ENCODE results near the gene OVOL2.
A peak's percentile ranks its signal among the peaks of the same experiment; 100 is the strongest.
"Not testable (repeated sequence)": the region's sequence is repeated elsewhere in the genome, so short reads cannot be mapped to it uniquely, and the experiment has no call there.

The OVOL2 gene

DNA sequence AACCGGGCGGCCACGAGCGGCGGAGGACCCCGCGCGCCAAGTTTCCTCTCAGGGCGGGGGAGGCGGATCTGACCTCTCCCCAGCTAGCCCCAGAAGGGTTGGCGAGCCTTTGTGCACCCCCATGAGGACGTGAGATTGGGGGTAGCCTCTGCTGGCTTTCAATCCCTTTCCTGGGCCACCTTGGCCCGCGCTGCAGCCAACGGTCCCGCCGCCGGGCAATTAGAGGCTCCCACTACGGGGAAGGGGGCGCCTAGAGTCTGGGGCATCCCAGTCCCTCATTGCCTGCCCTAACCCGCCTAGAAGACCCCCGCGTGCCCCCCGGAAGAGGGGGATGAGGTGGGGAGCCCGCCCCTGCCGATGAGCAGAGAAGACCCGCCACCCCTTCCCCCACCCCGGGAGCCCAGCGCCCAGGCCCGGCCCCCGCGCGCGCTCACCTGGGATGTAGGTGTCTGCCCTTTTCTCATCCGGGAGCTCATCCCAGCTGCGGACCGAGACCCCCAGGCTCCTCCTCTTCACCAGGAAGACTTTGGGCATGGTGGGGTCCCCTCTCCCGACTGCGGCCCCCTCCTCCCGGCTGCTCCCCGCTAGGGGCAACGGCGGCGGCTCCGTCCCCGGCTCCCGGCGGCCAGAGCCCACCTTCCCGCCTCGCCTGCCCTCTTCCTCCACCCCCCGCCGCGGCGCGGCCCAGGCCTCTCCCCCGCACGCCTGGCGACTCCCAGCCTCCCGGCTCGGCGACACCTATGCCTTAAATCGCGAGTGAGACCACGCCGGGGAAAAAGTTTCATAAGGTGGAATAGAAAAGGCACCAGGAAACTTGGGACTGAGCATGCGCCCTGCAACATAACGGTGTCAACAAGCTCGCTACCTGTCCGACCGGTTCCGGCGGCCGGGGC is at the start of gene OVOL2:
OVOL2 (minus strand) TSS at position 816 of the 893 bp plus-strand sequence; CDS start at position 534, 282 bp downstream.
- no peak for DNase-seq (ENCODE audit: low spot score in 2 of 2)
- Mint-ChIP-seq H3K36me3 (ENCODE audit: insufficient read depth) (peaks cover 2% of the 10 kb centered on the region), H3K27ac (ENCODE audit: low read depth) (no peak within 1 kb of the TSS), H3K27me3 (peaks cover 74% of the 10 kb centered on the region), H3K9me3 (no peaks in the 10 kb centered on the region), H3K4me1 (peaks cover 6% of the 10 kb centered on the region), H3K4me3 (peak within 1 kb of the TSS; percentile 63)
- no peak for ATAC-seq (replicated peaks; ENCODE audit: extremely low read depth, poor library complexity, severe bottlenecking)

DNA sequence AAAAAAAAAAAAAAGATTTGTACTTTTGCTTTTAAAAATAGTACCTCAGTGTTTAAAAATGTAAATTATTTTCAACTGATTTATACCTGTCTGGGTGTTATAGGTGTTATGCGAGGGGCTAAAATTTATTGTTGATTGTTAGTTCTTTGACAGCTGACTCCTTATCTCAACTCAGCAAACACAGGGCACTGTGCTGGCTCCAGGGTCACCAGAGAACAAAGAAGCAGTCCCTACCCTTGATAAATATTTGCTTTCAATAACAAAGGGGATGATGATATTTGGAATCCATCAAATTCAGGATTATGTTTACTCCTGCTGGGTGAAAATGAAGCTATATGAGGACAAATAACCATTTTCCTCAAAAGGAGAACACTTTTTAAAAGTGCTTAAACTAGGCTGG is 45.8 kb upstream of the OVOL2 start:
- DNase-seq (ENCODE audit: low spot score in 2 of 2) = no peak
- H3K27ac Mint-ChIP-seq (ENCODE audit: low read depth) = no peak overlapping the region
- peaks cover under 1% of the 10 kb centered on the region for H3K36me3 Mint-ChIP-seq (ENCODE audit: insufficient read depth)
- peaks cover 40% of the 10 kb centered on the region for H3K27me3 Mint-ChIP-seq
- no peak overlapping the region for H3K4me3 Mint-ChIP-seq
- no peaks in the 10 kb centered on the region for H3K4me1 Mint-ChIP-seq
- no peaks in the 10 kb centered on the region for H3K9me3 Mint-ChIP-seq
- ATAC-seq (replicated peaks; ENCODE audit: extremely low read depth, poor library complexity, severe bottlenecking) = no peak

DNA sequence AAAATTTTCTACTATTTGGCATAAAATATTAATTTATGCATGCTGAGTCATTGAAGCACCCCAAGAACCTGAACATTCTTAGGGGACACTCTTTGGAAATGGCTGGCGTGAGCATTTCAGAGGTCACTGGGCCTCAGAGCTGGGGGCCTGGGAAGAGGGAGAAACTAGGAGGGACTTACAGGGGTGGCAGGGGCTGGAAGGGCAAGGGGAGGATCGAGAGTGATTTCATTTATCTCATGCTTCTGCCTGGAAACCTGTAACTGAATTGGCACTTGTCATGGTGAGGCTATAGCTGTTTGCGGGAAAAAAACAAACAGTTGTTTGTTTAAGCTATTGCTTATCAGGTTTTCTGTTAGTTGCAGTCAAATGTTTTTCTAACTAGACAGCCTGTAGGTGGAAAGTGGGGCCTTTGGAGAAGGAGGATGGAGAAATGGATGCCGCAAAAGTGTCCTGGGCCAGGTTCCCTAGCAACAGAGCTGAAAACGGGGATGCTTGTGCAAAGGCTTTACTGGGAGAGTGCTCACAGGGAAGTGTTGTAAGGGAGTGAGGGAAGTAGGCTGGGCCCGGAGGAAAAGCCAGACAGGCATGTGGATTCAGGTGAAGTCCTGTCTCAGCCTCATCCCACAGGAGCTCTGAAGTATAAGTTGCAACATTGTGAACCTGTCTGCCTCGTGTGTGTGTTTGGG is 43.6 kb upstream of the OVOL2 start:
- H3K27me3 Mint-ChIP-seq = peaks cover 40% of the 10 kb centered on the region
- no peaks in the 10 kb centered on the region for H3K36me3 Mint-ChIP-seq (ENCODE audit: insufficient read depth)
- H3K9me3 Mint-ChIP-seq = no peaks in the 10 kb centered on the region
- no peak overlapping the region for H3K4me3 Mint-ChIP-seq
- no peak overlapping the region for H3K27ac Mint-ChIP-seq (ENCODE audit: low read depth)
- no peak for ATAC-seq (replicated peaks; ENCODE audit: extremely low read depth, poor library complexity, severe bottlenecking)
- H3K4me1 Mint-ChIP-seq = no peaks in the 10 kb centered on the region
- no peak for DNase-seq (ENCODE audit: low spot score in 2 of 2)

DNA sequence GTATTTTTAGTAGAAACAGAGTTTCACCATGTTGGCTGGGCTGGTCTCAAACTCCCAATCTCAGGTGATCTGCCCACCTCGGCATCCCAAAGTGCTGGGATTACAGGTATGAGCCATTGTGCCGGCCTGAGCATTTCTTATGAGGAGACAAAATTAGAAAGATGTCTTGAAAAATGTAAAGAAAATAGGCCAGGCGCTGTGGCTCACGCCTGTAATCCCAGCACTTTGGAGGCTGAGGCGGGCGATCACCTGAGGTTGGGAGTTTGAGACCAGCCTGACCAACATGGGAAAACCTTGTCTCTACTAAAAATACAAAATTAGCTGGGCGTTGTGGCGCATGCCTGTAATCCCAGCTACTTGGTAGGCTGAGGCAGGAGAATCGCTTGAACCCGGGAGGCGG is 42.9 kb upstream of the OVOL2 start:
- DNase-seq (ENCODE audit: low spot score in 2 of 2); H3K9me3 Mint-ChIP-seq; H3K4me1 Mint-ChIP-seq; ATAC-seq (replicated peaks; ENCODE audit: extremely low read depth, poor library complexity, severe bottlenecking); H3K4me3 Mint-ChIP-seq; H3K36me3 Mint-ChIP-seq (ENCODE audit: insufficient read depth); H3K27ac Mint-ChIP-seq (ENCODE audit: low read depth): not testable (repeated sequence)
- H3K27me3 Mint-ChIP-seq = peaks cover 34% of the 10 kb centered on the region

DNA sequence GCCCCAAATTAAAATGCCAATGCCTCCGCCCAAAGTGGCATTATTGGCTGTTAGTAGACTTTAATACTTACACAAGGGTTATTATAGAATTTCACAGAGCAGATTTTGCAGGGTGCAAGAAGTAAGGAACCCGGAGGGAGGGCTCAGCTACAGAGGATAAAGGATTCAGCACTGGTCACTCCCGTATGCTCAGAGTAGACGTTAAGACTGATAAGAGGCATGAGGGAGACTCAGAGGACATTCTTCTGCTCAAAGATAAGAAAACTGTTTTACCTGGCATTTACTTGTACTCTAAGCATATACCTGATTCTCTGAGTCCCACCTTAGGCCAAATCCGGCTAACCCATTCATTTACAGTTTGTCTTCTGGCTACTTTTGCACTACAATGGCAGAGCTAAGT is 36.5 kb upstream of the OVOL2 start:
- ATAC-seq (replicated peaks; ENCODE audit: extremely low read depth, poor library complexity, severe bottlenecking) (no peak), DNase-seq (ENCODE audit: low spot score in 2 of 2) (no peak)
- H3K9me3 Mint-ChIP-seq = no peaks in the 10 kb centered on the region
- no peak overlapping the region for H3K4me3 Mint-ChIP-seq
- no peaks in the 10 kb centered on the region for H3K36me3 Mint-ChIP-seq (ENCODE audit: insufficient read depth)
- no peaks in the 10 kb centered on the region for H3K4me1 Mint-ChIP-seq
- peaks cover 44% of the 10 kb centered on the region for H3K27me3 Mint-ChIP-seq
- no peak overlapping the region for H3K27ac Mint-ChIP-seq (ENCODE audit: low read depth)

DNA sequence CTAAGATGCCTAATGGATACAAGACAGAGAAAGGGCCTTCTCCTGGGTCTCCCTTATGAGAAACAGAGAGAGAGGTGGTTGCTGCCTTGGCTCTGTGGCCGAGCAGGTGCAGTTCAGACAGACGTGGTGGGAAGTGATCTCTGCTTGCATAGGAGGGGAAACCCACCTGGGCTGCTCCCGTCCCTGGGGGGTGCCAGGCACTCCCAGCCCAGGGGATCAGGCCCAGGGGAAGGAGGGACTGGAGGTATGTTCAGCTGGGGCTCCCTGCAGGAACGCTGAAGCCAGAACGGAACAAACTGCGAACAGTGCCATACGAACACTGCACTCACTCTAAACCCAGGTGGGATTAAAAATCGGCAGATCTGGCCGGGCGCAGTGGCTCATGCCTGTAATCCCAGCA is 35.7 kb upstream of the OVOL2 start:
- no peak overlapping the region for H3K4me3 Mint-ChIP-seq
- H3K36me3 Mint-ChIP-seq (ENCODE audit: insufficient read depth) = no peaks in the 10 kb centered on the region
- no peak overlapping the region for H3K27ac Mint-ChIP-seq (ENCODE audit: low read depth)
- no peaks in the 10 kb centered on the region for H3K4me1 Mint-ChIP-seq
- ATAC-seq (replicated peaks; ENCODE audit: extremely low read depth, poor library complexity, severe bottlenecking) = no peak
- DNase-seq (ENCODE audit: low spot score in 2 of 2) = no peak
- peaks cover 50% of the 10 kb centered on the region for H3K27me3 Mint-ChIP-seq
- no peaks in the 10 kb centered on the region for H3K9me3 Mint-ChIP-seq

DNA sequence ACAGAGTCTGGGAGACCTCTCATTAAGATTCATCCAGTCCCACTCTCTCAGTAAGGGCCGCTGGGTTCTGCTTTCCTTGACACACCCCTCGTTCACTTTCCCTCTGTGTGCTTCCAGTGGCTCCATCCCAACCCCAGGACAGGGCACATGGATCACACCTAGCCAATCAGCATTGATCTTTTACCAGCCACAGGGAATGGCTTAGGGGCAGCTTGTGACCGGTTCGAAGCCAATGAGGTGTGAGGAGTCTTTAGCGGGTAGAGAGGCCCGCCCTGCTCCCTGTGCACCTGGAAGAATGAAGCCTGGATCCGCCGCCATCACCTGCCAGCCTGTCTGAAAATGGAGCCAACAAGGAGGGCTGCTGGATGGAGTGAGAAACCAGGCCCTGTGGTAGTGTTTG is 35.2 kb upstream of the OVOL2 start:
- H3K4me1 Mint-ChIP-seq = no peaks in the 10 kb centered on the region
- peaks cover 54% of the 10 kb centered on the region for H3K27me3 Mint-ChIP-seq
- H3K9me3 Mint-ChIP-seq = no peaks in the 10 kb centered on the region
- ATAC-seq (replicated peaks; ENCODE audit: extremely low read depth, poor library complexity, severe bottlenecking) = no peak
- no peak for DNase-seq (ENCODE audit: low spot score in 2 of 2)
- no peak overlapping the region for H3K4me3 Mint-ChIP-seq
- H3K36me3 Mint-ChIP-seq (ENCODE audit: insufficient read depth) = no peaks in the 10 kb centered on the region
- H3K27ac Mint-ChIP-seq (ENCODE audit: low read depth) = no peak overlapping the region

DNA sequence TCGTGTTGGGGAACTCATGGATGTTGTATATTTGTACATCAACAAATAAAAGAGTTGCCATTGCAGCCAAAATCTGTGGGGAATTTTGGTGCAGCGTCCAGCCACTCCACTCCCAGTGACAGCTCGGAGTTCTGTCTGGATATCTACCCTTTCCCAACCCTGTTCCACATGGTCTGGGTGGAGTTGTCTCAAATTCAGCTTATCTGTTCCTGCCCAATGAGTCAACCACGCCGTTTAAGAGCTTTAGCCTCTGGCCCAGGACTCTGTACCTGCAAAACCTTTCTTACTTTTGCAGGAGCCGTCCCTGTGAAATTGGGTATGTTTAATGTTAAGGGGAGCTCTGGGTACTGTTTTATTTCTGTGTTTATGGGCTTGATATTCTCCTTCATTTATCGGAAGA is 33.9 kb upstream of the OVOL2 start:
- H3K27ac Mint-ChIP-seq (ENCODE audit: low read depth) = no peak overlapping the region
- ATAC-seq (replicated peaks; ENCODE audit: extremely low read depth, poor library complexity, severe bottlenecking) = no peak
- H3K4me3 Mint-ChIP-seq = no peak overlapping the region
- peaks cover 54% of the 10 kb centered on the region for H3K27me3 Mint-ChIP-seq
- no peaks in the 10 kb centered on the region for H3K4me1 Mint-ChIP-seq
- DNase-seq (ENCODE audit: low spot score in 2 of 2) = no peak
- no peaks in the 10 kb centered on the region for H3K9me3 Mint-ChIP-seq
- no peaks in the 10 kb centered on the region for H3K36me3 Mint-ChIP-seq (ENCODE audit: insufficient read depth)

DNA sequence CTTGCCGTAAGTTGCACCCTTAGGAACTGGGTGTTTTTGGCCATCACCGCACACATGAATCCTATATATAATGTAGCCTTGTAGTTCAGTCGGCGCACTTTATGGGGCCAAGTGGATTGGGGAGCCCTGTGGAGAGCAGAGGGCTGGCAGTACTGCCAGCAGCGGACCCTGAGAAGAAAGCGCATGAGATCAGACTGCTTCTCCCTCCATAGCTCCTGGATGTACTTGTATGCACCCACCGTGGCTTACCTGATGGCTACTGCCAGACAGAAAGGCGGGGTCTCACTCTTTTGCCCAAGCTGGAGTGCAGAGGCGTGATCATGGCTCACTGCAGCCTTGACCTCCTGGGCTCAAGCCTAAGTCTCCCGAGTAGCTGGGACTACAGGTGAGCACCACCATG is 32.8 kb upstream of the OVOL2 start:
- H3K4me1 Mint-ChIP-seq = no peaks in the 10 kb centered on the region
- H3K27me3 Mint-ChIP-seq = peaks cover 54% of the 10 kb centered on the region
- no peaks in the 10 kb centered on the region for H3K9me3 Mint-ChIP-seq
- DNase-seq (ENCODE audit: low spot score in 2 of 2) (no peak), ATAC-seq (replicated peaks; ENCODE audit: extremely low read depth, poor library complexity, severe bottlenecking) (no peak)
- H3K36me3 Mint-ChIP-seq (ENCODE audit: insufficient read depth) = no peaks in the 10 kb centered on the region
- no peak overlapping the region for H3K4me3 Mint-ChIP-seq
- no peak overlapping the region for H3K27ac Mint-ChIP-seq (ENCODE audit: low read depth)

DNA sequence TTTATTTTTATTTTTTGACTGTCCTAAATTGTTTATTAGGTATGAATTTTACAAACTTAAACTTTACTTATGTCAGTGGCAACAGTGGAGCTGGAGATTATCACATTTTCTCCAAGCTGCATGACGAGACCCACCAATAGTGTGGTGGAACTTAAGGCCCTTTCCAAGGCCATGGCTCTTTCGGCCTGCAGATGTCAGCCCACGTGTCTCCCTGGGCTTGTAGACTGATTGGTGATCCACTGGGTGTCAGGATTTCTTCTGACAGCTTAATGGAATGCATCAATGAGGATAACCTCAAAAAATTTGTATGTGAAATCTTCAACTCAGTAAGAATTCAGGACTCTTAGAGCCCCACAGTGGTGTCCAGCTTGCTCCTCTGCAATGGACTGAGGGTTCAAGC is 32.3 kb upstream of the OVOL2 start:
- no peaks in the 10 kb centered on the region for H3K9me3 Mint-ChIP-seq
- no peak overlapping the region for H3K27ac Mint-ChIP-seq (ENCODE audit: low read depth)
- ATAC-seq (replicated peaks; ENCODE audit: extremely low read depth, poor library complexity, severe bottlenecking) (no peak), DNase-seq (ENCODE audit: low spot score in 2 of 2) (no peak)
- H3K4me1 Mint-ChIP-seq = no peaks in the 10 kb centered on the region
- no peaks in the 10 kb centered on the region for H3K36me3 Mint-ChIP-seq (ENCODE audit: insufficient read depth)
- no peak overlapping the region for H3K4me3 Mint-ChIP-seq
- peaks cover 54% of the 10 kb centered on the region for H3K27me3 Mint-ChIP-seq

DNA sequence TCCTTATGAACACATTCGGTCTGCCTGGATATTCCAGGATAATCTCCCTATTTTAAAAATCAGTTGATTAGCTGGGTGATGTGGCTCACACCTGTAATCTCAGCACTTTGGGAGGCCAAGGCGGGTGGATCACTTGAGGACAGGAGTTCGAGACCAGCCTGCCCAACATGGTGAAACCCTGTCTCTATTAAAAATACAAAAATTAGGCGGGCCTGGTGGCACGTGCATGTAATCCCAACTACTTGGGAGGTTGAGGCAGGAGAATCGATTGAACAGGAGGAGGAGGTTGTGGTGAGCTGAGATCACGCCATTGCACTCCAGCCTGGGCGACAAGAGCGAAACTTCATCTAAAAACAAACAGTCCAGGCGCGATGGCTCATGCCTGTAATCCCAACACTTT is 31.1 kb upstream of the OVOL2 start:
- H3K4me1 Mint-ChIP-seq; H3K9me3 Mint-ChIP-seq; ATAC-seq (replicated peaks; ENCODE audit: extremely low read depth, poor library complexity, severe bottlenecking); H3K4me3 Mint-ChIP-seq; DNase-seq (ENCODE audit: low spot score in 2 of 2); H3K27ac Mint-ChIP-seq (ENCODE audit: low read depth); H3K36me3 Mint-ChIP-seq (ENCODE audit: insufficient read depth): not testable (repeated sequence)
- H3K27me3 Mint-ChIP-seq = peaks cover 49% of the 10 kb centered on the region

DNA sequence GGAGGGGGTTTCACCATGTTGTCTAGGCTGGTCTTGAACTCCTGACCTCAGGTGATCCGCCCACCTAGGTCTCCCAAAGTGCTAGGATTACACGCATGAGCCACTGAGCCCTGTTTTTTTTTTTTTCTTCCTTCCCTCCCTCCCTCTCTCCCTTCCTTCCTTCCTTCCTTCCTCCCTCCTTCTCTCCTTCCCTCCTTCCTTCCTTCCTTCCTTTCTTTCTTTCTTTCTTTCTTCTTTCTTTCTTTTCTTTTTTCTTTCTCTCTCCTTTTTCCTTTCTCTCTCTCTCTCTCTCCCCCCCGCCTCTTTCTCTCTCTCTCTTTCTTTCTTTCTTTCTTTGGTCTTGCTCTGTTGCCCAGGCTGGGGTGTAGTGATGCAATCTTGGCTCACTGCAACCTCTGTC is 30.6 kb upstream of the OVOL2 start:
- not testable (repeated sequence) for H3K4me1 Mint-ChIP-seq; DNase-seq (ENCODE audit: low spot score in 2 of 2); H3K36me3 Mint-ChIP-seq (ENCODE audit: insufficient read depth); ATAC-seq (replicated peaks; ENCODE audit: extremely low read depth, poor library complexity, severe bottlenecking); H3K9me3 Mint-ChIP-seq; H3K27ac Mint-ChIP-seq (ENCODE audit: low read depth); H3K4me3 Mint-ChIP-seq
- peaks cover 44% of the 10 kb centered on the region for H3K27me3 Mint-ChIP-seq

DNA sequence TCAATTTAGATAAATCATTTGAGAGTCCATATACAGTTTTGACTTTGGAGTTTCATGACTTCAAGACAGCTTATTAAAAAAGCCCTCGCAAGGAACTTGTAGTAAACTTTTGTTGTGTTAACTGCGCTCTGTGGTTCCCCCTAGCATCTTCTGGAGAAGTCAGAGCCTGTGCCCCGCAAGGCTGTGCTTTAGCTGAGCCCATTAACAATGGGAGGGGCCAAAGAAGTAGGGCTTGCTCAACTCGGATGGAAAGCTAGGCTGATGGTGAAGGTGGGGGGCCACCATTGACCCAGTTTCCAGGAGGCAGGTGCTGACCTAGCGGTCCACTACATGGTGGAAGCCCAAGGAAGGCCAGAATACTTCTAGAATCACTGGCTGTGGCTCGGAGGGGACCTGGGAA is 29.3 kb upstream of the OVOL2 start:
- H3K9me3 Mint-ChIP-seq = no peaks in the 10 kb centered on the region
- no peak overlapping the region for H3K4me3 Mint-ChIP-seq
- ATAC-seq (replicated peaks; ENCODE audit: extremely low read depth, poor library complexity, severe bottlenecking) = no peak
- H3K27me3 Mint-ChIP-seq = peaks cover 31% of the 10 kb centered on the region
- H3K27ac Mint-ChIP-seq (ENCODE audit: low read depth) = no peak overlapping the region
- no peaks in the 10 kb centered on the region for H3K36me3 Mint-ChIP-seq (ENCODE audit: insufficient read depth)
- no peaks in the 10 kb centered on the region for H3K4me1 Mint-ChIP-seq
- no peak for DNase-seq (ENCODE audit: low spot score in 2 of 2)

All from central memory CD8-positive, alpha-beta T cell (primary cell).